ENCODE measurements around the gene ZNF3.
"Not testable (repeated sequence)": the region's sequence is repeated elsewhere in the genome, so short reads cannot be mapped to it uniquely, and the experiment has no call there.

ZNF3 gene

GRCh38 chr7:100081535-100082102 is at the start of gene ZNF3:
Gene ZNF3 (minus strand): TSS chr7:100081723. CDS start chr7:100077357, 4,366 bp downstream.
- DNase-seq, result peak; percentile 40

GRCh38 chr7:100130608-100131453 is 49.3 kb upstream of the ZNF3 start:
- DNase-seq, result no peak

GRCh38 chr7:100130220-100130607 is 48.7 kb upstream of the ZNF3 start:
- DNase-seq, result not testable (repeated sequence)

DNA sequence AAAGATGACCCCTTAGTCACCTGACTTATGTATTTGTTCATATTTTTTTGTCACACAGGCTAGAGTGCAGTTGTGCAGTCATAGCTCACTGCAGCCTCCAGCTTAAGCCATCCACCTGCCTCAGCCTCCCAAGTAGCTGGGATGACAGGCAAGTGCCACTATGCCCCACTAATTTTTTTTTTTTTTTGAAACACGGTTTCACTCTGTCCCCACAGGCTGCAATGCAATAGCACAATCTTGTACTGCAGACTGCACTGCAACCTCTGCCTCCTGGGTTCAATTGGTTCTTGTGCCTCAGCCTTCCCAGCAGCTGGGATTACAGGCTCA is 47.1 kb upstream of the ZNF3 start:
- DNase-seq, result no peak

- no peak for DNase-seq
These were observed 46.5 kb upstream of the ZNF3 start for GRCh38 chr7:100127866-100128636.

GRCh38 chr7:100126931-100127865 is 45.7 kb upstream of the ZNF3 start, which contains the start of gene MBLAC1:
Gene MBLAC1 (plus strand): TSS chr7:100126967. CDS start chr7:100127396, 429 bp downstream.
- no peak for DNase-seq

DNA sequence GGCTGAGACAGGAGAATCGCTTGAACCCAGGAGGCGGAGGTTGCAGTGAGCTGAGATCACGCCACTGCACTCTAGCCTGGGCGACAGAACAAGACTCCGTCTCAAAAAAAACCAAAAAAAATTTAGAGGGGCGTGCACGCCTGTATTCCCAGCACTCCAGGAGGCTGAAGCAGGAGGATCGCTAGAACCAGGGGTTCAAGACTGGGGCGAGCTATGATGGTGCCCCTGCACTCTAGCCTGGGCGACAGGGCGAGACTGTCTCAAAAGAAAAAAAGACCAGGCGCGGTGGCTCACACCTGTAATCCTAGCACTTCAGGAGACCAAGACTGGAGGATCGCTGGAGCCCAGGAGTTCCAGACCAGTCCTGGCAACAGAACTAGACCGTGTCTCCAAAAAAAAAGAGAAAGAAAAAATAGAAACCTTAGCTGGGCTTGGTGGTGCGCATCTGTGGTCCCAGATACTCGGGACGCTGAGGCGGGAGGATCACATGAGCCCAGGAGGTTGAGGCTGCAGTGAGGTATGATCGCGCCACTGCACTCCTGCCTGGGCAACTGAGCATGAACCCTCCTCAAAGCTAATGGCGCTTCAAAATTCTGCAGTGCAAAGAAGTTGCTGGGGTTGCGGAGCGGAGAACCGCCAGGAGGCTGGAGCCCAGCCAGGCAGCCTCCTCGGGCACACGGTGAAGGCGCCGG is 44.9 kb upstream of the ZNF3 start:
- DNase-seq, result no peak

DNA sequence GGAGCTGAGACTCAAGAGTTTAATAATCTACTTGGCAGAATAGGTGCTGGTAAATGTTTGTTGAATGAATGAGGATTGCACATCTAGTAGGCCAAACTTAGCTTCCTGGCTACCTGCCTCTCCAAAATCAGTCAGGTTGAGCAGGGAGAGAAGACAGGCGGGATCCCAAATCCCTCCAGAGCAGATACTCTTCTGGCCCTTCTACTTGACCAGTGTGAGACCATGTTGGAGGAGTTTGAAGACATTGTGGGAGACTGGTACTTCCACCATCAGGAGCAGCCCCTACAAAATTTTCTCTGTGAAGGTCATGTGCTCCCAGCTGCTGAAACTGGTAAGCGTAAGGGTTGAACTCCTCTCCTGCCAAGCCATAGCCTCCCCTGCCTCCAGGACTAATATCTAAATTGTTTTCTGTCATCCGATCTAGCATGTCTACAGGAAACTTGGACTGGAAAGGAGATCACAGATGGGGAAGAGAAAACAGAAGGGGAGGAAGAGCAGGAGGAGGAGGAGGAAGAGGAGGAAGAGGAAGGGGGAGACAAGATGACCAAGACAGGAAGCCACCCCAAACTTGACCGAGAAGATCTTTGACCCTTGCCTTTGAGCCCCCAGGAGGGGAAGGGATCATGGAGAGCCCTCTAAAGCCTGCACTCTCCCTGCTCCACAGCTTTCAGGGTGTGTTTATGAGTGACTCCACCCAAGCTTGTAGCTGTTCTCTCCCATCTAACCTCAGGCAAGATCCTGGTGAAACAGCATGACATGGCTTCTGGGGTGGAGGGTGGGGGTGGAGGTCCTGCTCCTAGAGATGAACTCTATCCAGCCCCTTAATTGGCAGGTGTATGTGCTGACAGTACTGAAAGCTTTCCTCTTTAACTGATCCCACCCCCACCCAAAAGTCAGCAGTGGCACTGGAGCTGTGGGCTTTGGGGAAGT is 43.0 kb upstream of the ZNF3 start:
- no peak for DNase-seq

DNA sequence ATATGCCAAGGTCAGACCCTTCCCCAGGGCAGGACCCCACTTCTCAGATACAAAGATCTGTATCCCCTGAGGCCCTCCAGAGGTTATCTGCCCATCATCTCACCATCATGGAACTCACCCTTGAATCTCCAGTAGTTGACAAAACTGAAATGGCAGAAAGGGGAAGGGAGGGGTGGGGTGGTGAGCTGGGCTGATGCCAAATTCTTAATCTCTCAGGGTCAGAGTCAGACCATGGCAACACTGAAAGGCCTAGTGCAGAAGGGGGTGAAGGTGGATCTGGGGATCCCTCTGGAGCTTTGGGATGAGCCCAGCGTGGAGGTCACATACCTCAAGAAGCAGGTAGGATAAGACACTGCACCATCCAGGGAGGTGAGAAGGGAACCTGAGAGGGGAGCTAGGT is 41.0 kb upstream of the ZNF3 start:
- no peak for DNase-seq

- DNase-seq, result no peak
These were observed 40.5 kb upstream of the ZNF3 start for GRCh38 chr7:100122067-100122466.

- DNase-seq, result no peak
These were observed 39.2 kb upstream of the ZNF3 start for GRCh38 chr7:100120733-100121036.

DNA sequence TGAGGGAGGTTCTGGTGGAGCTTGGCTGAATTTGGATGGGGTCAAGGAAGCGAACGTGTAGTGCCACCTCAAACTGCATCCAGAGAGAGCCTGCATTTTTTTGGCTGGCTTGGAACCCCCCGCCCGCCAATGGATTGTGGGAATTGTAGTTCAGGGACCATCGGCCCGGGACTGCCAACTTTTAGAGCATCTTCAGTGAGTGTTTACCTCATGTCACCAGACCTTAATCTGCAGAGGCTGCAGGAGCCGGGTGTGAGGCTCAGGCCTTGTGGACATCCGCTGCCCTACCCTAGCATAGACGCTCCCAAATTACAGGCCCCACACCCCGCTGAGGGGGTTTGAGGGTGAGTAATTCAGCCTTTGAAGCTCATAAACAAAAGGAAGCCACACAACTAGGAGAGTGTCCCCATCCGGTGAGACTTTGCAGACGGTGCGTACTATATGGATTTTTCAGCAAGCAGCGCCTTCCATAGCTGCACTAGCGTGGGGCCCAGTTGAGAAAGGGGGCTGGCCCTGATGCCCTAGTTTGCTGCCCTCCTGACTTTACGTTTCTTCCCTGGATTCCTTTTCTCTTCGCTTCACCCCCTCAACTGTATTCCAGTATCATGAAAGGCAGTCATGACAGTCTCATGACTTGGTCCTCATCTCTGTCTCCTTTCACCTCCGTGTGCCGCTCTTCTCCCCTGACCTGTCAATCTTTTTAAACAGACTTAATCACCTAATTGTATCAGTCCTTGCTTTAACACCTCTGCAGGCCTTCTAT is 38.6 kb upstream of the ZNF3 start:
- DNase-seq, result no peak

DNA sequence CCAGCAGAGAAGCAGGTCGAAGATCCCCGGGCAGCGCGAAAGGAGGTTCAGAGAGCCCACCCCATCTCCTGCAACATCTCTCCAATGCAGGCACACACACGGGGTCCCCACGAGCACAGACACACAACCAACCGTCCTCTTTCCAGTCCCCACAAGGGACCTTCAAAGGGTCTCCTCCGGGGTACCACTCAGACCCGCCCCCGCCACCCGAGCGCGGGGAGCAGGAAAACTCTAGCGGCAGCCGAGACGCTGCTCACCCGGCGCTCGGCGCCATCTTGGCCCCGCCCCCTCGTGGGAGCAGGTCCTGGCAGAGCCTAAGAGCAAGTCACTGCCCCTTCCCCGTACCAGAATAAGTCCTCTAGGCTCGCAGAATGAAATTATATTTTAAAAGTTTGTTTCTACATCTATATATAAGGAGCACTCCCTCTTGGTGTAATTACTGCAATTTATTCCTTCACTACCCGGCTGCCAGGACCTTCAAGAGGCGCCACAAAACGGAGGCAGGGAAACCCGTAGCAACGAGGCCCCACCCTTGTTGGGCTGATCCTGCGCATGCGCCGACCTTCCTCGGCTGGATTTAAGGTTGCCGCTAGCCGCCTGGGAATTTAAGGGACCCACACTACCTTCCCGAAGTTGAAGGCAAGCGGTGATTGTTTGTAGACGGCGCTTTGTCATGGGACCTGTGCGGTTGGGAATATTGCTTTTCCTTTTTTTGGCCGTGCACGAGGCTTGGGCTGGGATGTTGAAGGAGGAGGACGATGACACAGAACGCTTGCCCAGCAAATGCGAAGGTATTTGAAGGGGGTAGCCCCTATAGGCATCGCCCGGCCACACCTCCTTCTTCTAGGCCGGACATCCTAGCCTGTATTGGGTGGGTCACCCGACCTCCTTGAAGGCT is 37.8 kb upstream of the ZNF3 start, which contains the start of the genes CNPY4 and TAF6:
Gene CNPY4 (plus strand): TSS at position 563 of the 898 bp plus-strand sequence. CDS start 111 bp downstream, at position 674.
Gene TAF6 (minus strand): TSS at position 287 of the 898 bp plus-strand sequence. CDS start 5,149 bp downstream, outside the sequence.
- DNase-seq, result no peak

- DNase-seq, result no peak
These were observed 37.0 kb upstream of the ZNF3 start for GRCh38 chr7:100118388-100119071.

DNA sequence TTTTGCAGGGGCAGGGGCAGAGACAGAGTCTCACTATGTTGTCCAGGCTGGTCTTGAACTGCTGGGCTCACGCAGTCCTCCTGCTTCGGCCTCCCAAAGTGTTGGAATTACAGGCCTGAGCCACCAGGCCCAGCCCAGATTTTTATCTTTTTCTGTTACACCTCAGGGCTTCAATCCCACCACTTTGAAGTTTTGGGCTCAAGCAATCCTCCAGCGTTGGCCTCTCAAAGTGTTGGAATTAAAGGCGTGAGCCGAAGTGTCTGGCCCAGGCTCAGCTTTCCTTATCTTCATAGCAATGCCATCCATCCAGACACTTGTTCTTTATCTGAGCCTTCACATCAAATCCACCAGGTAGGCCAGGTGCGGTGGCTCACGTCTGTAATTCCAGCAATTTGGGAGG is 33.5 kb upstream of the ZNF3 start:
- DNase-seq, result no peak

- no peak for DNase-seq
These were observed 30.4 kb upstream of the ZNF3 start for GRCh38 chr7:100111914-100112313.

- no peak for DNase-seq
These were observed 29.6 kb upstream of the ZNF3 start for GRCh38 chr7:100111156-100111555.

DNA sequence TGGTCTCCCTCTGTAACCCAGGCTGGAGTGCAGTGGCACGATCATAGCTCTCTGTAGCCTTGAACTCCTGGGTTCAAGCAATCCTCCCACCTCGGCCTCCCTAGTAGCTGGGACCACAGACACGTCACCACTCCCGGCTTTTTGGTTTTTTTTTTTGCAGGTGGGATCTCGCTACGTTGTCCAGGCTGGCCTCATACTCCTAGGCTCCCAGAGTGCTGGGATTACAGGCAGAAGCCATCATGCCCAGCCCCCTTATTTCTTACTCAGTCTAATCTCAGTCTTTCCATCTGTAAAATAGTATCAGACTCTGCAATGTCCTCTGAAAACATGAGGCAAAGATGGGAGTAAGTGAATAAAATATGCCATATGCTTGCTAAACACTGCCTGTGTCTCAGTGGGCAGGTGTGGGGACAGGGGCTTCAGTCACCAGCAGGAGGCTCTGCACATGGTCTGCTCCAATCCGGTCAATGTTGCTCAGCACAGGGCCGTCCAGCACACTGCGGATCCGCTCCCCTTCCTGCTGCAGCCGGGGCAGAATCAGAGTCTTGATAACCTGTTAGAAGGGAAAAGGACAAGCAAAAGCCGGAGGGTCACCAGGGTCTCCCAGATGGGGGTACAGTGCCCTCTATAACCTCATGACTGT is 28.1 kb upstream of the ZNF3 start:
- DNase-seq, result no peak

Data from cortex of kidney (tissue), 1 donor.